HG03460 (cell line): ENCODE data around the gene LTBP1.

Source experiments
- ATAC-seq: cut with Tn5 transposase; IDR thresholded peaks from one replicate; pipeline ENCODE4 v1.9.1; 2021; ENCODE audit not compliant: unreplicated experiment

LTBP1 gene

DNA sequence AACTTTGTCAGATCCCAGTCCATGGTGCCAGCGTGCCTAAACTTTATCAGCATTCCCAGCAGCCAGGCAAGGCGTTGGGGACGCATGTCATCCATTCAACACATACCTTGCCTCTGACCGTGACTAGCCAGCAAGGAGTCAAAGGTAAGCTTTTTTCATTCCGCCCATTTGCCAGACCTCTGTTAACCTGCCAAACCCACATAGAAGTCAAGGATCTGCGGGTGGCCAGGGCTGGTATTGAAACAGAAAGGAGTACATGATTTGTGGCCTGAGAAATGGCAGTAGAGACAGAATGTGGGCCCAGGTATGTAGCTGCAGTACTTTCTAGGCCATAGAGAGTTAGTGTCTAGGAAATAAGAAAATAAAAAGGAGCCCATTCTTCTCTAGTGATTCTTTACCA lies 240.2 kb downstream of the LTBP1 start:
- no peak for ATAC-seq

DNA sequence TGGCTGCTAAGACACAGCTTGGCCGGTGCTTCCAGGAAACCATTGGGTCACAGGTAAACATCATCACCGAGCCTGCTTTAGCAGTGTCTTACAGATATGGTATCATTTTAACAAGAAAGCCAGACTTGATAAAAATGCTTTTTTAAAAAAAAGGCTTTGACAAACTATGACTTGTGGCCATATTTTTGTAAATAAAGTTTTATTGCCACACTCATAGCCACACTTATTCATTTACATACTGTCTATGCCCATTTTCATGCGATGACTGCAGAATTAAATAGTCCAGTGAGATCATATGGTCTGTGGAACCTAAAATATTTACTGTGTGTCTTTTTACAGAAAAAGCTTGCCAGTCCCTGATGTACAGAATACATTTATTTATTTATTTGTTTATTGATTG lies 242.0 kb downstream of the LTBP1 start:
- ATAC-seq: no peak

- no peak for ATAC-seq
Measured at GRCh38 chr2:33190393-33190937, 243.7 kb downstream of the LTBP1 start.

DNA sequence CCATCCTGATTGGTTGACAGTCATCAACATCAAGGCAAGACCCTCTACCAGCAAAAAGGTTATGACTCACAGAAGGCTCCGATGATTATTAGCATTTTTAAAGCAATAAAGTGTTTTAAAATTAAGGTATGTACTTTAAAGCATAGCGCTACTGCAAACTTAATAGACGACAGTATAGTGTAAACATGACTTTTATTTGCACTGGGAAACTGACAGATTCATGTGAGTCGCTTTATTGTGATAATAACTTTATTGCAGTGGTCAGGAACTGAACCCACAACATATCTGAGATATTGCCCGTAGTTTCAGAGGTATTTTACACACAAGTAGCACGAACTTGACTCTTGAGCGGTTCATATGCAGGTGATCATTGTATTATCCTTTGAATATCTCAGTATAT lies 249.1 kb downstream of the LTBP1 start:
- no peak for ATAC-seq

DNA sequence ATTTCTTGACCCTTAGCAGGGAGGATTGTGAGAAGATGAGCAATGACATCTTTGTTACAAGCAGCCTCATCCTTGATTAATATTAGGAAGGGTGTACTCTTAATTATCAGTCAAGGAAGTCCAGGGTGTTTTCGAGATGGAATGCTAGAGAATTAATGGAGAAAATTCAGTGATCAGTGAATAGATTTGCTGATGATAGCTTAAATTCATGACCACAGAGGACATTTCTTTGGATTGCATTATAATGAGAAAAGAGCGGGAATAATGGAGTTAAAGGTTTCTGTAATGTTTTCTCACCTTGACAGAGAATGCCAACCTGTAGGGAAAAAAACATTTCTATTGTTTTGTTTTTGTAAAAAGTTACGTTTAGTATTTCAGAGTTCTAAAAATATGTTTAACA lies 249.9 kb downstream of the LTBP1 start:
- no peak for ATAC-seq

GRCh38 chr2:33197198-33197938 lies 250.6 kb downstream of the LTBP1 start:
- no peak for ATAC-seq

GRCh38 chr2:33202641-33203522 lies 256.1 kb downstream of the LTBP1 start:
- no peak for ATAC-seq

- ATAC-seq: peak; percentile 54
Measured at GRCh38 chr2:33204945-33205344, 258.2 kb downstream of the LTBP1 start.

GRCh38 chr2:33205693-33206434 lies 259.1 kb downstream of the LTBP1 start:
- ATAC-seq: peak; percentile 88

- ATAC-seq: no peak
Measured at GRCh38 chr2:33207151-33207740, 260.5 kb downstream of the LTBP1 start.

- no peak for ATAC-seq
Measured at GRCh38 chr2:33208400-33208799, 261.6 kb downstream of the LTBP1 start.

DNA sequence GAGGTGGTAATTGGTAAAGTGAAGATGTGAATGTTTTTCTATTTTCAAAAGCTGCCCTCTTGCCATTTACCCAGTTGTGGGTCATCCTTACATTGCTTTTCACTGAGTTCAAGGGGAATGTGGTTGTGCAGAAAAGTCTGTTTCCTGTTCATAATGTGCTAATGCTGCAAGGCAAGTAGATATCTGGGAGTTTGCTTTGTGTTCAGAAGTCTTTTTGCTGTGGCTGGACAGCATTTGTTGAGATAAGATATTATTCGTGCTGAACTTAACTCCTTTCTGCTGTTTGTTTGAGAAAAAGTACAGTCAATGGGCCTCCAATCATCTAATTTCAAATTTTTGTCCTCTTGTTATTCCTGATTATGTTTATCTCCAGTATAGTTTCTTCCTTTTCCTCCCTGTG lies 263.2 kb downstream of the LTBP1 start:
- ATAC-seq: no peak

DNA sequence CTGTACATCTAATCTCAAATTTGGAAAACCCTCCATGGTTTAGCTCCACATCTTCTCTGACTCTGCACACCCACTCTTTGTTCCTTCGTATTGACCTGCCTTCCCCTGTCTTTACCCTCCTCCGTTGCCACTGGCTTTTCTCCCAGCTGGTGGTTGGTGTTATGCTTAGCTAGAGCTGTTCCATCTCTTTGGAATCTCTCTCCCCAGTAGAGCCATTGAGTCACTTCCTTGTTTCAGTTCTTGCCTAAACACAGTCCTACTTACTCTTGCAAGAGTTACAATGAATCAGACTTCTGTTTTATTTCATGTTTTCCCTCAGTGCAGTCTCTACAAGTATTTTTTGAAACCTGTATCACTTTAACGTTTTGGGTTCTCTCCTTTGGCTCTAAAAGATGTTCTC lies 263.9 kb downstream of the LTBP1 start:
- no peak for ATAC-seq

GRCh38 chr2:33212151-33212550 lies 265.4 kb downstream of the LTBP1 start:
- ATAC-seq: no peak

GRCh38 chr2:33213244-33213643 lies 266.5 kb downstream of the LTBP1 start:
- ATAC-seq: no peak

DNA sequence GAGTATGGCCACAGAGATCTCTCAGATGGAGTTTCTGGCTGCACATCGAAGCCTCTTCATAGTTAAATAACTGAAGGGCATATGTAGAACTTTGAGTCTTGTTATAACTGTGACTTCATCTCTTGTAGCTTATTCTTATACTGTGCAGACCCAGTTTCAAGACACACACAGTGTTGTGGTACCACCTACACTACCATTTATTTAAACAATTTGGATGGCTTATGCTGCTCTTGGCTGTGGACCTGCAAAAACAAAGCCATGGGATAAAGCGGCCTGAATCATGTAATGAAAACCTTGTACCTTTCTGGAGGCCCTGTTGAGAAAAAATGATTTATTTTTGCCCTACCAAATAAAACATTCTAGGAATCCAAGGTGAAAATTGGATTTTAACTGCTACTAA lies 266.9 kb downstream of the LTBP1 start:
- no peak for ATAC-seq

DNA sequence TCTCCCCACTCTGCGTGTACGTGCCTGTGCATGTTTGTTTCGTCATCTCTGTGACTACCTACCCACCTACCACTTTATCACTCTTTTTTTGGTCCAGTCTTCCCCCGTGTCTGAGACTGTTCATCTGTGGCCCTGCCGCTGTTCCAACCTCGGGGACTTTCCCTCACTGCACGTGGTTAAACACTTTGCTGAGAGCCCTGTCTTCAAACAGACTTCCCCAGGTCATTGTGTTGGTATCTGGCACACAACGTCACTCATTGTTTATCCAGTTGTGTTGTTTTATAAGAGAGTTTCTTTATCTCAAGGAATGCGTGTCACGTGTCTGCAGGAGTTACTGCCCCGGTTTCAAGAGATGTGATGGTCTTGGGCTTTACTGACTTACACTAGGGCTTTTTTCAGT lies 267.7 kb downstream of the LTBP1 start:
- ATAC-seq: no peak

DNA sequence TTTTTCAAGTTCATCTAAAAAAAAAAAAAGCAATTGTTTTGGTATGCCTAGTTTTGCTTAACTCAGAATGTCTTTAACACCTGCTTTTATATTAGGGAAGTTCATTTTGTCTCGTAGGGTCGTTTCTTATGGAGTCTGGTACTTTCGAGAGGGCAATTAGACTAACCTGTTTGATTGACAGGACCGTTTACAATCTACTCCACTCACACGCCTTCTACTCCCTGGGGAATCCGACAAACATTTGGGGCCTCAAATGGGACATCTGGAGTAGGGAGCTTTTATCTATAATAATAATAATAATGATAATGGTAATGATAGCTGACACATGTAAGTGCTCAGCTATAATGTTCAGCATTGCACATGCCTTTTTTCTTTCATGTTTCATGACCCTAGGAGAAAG lies 268.1 kb downstream of the LTBP1 start:
- ATAC-seq: no peak

DNA sequence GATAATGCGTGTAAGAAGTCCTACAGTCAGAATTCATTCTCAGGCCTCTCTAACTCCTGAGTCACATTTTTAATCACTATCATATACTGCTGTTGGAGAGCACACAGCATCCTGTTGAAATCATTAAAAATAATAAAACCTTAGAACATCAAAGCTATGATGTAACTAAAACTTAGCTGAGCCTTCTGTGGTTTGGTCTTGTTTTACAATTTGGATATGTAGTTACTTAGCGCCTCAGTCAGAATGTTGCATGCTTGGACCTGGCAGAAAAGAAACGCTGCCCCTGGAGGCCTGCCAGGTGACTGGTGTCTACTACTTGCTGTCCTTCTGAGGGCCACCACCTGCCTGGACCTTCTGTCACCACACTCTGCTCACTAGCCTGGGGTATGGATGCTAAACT lies 268.5 kb downstream of the LTBP1 start:
- no peak for ATAC-seq

GRCh38 chr2:33215983-33216382 lies 269.2 kb downstream of the LTBP1 start:
- no peak for ATAC-seq
